Neuron (in vitro differentiated cells): ENCODE measurements around the gene CSTPP1.

ENCODE experiments used
- H2AFZ ChIP-seq: one replicate; pipeline ENCODE4 v1.6.1; 2013; ENCODE audit warnings: low read depth, mild to moderate bottlenecking, inconsistent platforms, low read length, moderate library complexity
- H3K27me3 ChIP-seq: one replicate; pipeline ENCODE4 v1.6.1; 2013; ENCODE audit warnings: low read length; ENCODE audit not compliant: insufficient read depth
- H3K36me3 ChIP-seq: one replicate; pipeline ENCODE4 v1.6.1; 2013; ENCODE audit warnings: low read length; ENCODE audit not compliant: insufficient read depth
- H3K4me1 ChIP-seq: one replicate; pipeline ENCODE4 v1.6.1; 2013; ENCODE audit warnings: low read length; ENCODE audit not compliant: insufficient read depth
- H3K4me3 ChIP-seq: 2 replicates; pipeline ENCODE4 v1.5.1; 2013; ENCODE audit warnings: mild to moderate bottlenecking, low read length, moderate library complexity
- H3K9me3 ChIP-seq: one replicate; pipeline ENCODE4 v1.6.1; 2013; ENCODE audit warnings: low read length

CSTPP1 gene

GRCh38 chr11:46936138-46937110, at the start of gene CSTPP1:
TSS of gene CSTPP1 (plus strand) at chr11:46936761. CDS start at chr11:46936806, 45 bp downstream.
- H3K9me3 ChIP-seq = no peaks in the 10 kb centered on the region
- H3K4me3 ChIP-seq = peak within 1 kb of the TSS; percentile 95
- peaks cover 7% of the 10 kb centered on the region for H3K4me1 ChIP-seq
- no peaks in the 10 kb centered on the region for H3K27me3 ChIP-seq
- H3K36me3 ChIP-seq = peaks cover 16% of the 10 kb centered on the region
- peak within 1 kb of the TSS; percentile 93 for H2AFZ ChIP-seq

- no peak overlapping the region for H2AFZ ChIP-seq
- no peaks in the 10 kb centered on the region for H3K4me1 ChIP-seq
- peaks cover 43% of the 10 kb centered on the region for H3K36me3 ChIP-seq
- H3K27me3 ChIP-seq = no peaks in the 10 kb centered on the region
- H3K9me3 ChIP-seq = no peaks in the 10 kb centered on the region
- no peak overlapping the region for H3K4me3 ChIP-seq
Measured at GRCh38 chr11:46888636-46889035, 47.9 kb upstream of the CSTPP1 start.

- Histone ChIP-seq H3K27me3 (no peaks in the 10 kb centered on the region), H3K4me3 (no peak overlapping the region), H3K4me1 (no peaks in the 10 kb centered on the region), H3K9me3 (no peaks in the 10 kb centered on the region), H3K36me3 (peaks cover 41% of the 10 kb centered on the region), H2AFZ (no peak overlapping the region)
Measured at GRCh38 chr11:46889251-46889650, 47.3 kb upstream of the CSTPP1 start.

GRCh38 chr11:46889689-46890475, 46.7 kb upstream of the CSTPP1 start:
- H3K36me3 ChIP-seq = peaks cover 47% of the 10 kb centered on the region
- H3K9me3 ChIP-seq = no peaks in the 10 kb centered on the region

GRCh38 chr11:46890665-46891064, 45.9 kb upstream of the CSTPP1 start:
- H3K9me3 ChIP-seq = no peaks in the 10 kb centered on the region
- no peaks in the 10 kb centered on the region for H3K4me1 ChIP-seq
- no peak overlapping the region for H3K4me3 ChIP-seq
- peaks cover 49% of the 10 kb centered on the region for H3K36me3 ChIP-seq
- no peaks in the 10 kb centered on the region for H3K27me3 ChIP-seq
- no peak overlapping the region for H2AFZ ChIP-seq

More at GRCh38 chr11:46889689-46890475, 46.7 kb upstream of the CSTPP1 start:
- no peaks in the 10 kb centered on the region for H3K4me1 ChIP-seq
- H3K27me3 ChIP-seq = no peaks in the 10 kb centered on the region
- no peak overlapping the region for H3K4me3 ChIP-seq
- no peak overlapping the region for H2AFZ ChIP-seq

GRCh38 chr11:46892109-46892508, 44.5 kb upstream of the CSTPP1 start:
- Histone ChIP-seq H3K4me3 (no peak overlapping the region), H3K27me3 (no peaks in the 10 kb centered on the region), H3K4me1 (no peaks in the 10 kb centered on the region), H3K9me3 (no peaks in the 10 kb centered on the region), H2AFZ (no peak overlapping the region), H3K36me3 (peaks cover 47% of the 10 kb centered on the region)

GRCh38 chr11:46892838-46893237, 43.7 kb upstream of the CSTPP1 start:
- H3K4me1 ChIP-seq = no peaks in the 10 kb centered on the region
- no peaks in the 10 kb centered on the region for H3K27me3 ChIP-seq
- no peak overlapping the region for H3K4me3 ChIP-seq
- peaks cover 47% of the 10 kb centered on the region for H3K36me3 ChIP-seq
- H3K9me3 ChIP-seq = no peaks in the 10 kb centered on the region
- H2AFZ ChIP-seq = no peak overlapping the region

- no peaks in the 10 kb centered on the region for H3K4me1 ChIP-seq
- H3K4me3 ChIP-seq = no peak overlapping the region
- peaks cover 47% of the 10 kb centered on the region for H3K36me3 ChIP-seq
- H2AFZ ChIP-seq = no peak overlapping the region
- no peaks in the 10 kb centered on the region for H3K27me3 ChIP-seq
- peaks cover 3% of the 10 kb centered on the region for H3K9me3 ChIP-seq
Measured at GRCh38 chr11:46894506-46894905, 42.1 kb upstream of the CSTPP1 start.

GRCh38 chr11:46894961-46895360, 41.6 kb upstream of the CSTPP1 start:
- Histone ChIP-seq H3K4me1 (no peaks in the 10 kb centered on the region), H3K27me3 (no peaks in the 10 kb centered on the region), H3K4me3 (no peak overlapping the region), H3K9me3 (peaks cover 3% of the 10 kb centered on the region), H3K36me3 (peaks cover 52% of the 10 kb centered on the region), H2AFZ (no peak overlapping the region)

GRCh38 chr11:46895821-46896220, 40.7 kb upstream of the CSTPP1 start:
- peaks cover 52% of the 10 kb centered on the region for H3K36me3 ChIP-seq
- no peaks in the 10 kb centered on the region for H3K27me3 ChIP-seq
- no peaks in the 10 kb centered on the region for H3K4me1 ChIP-seq
- H2AFZ ChIP-seq = no peak overlapping the region
- H3K4me3 ChIP-seq = no peak overlapping the region
- H3K9me3 ChIP-seq = peaks cover 3% of the 10 kb centered on the region

GRCh38 chr11:46896719-46897406, 39.7 kb upstream of the CSTPP1 start:
- H3K4me1 ChIP-seq = no peaks in the 10 kb centered on the region
- no peaks in the 10 kb centered on the region for H3K27me3 ChIP-seq
- no peak overlapping the region for H2AFZ ChIP-seq
- peaks cover 49% of the 10 kb centered on the region for H3K36me3 ChIP-seq
- no peak overlapping the region for H3K4me3 ChIP-seq
- peaks cover 3% of the 10 kb centered on the region for H3K9me3 ChIP-seq

- Histone ChIP-seq H3K9me3 (peaks cover 3% of the 10 kb centered on the region), H2AFZ (no peak overlapping the region), H3K36me3 (peaks cover 44% of the 10 kb centered on the region), H3K4me3 (no peak overlapping the region), H3K27me3 (no peaks in the 10 kb centered on the region), H3K4me1 (no peaks in the 10 kb centered on the region)
Measured at GRCh38 chr11:46898396-46899095, 38.0 kb upstream of the CSTPP1 start.
